ENCODE measurements around the gene PLEKHB2.
"Not testable (repeated sequence)": the region's sequence is repeated elsewhere in the genome, so short reads cannot be mapped to it uniquely, and the experiment has no call there.

GRCh38 chr2:131178050-131178449, 72.9 kb downstream of the PLEKHB2 start:
- not testable (repeated sequence) for TF ChIP-seq CTCF, POLR2A (IDR thresholded peaks at IDR 0.05)
